ENCODE data around the gene C2orf49. TPM values are rescaled to one million over a fixed set of nuclear protein-coding genes. Genes with fewer than 3 reads are reported as not detected.

C2orf49 gene
- total and polyA plus RNA-seq, 2 donors (not counting 3 experiments of a cell fraction or from before 2014, with no cell fraction given) = 4.6 to 15.0 TPM

DNA sequence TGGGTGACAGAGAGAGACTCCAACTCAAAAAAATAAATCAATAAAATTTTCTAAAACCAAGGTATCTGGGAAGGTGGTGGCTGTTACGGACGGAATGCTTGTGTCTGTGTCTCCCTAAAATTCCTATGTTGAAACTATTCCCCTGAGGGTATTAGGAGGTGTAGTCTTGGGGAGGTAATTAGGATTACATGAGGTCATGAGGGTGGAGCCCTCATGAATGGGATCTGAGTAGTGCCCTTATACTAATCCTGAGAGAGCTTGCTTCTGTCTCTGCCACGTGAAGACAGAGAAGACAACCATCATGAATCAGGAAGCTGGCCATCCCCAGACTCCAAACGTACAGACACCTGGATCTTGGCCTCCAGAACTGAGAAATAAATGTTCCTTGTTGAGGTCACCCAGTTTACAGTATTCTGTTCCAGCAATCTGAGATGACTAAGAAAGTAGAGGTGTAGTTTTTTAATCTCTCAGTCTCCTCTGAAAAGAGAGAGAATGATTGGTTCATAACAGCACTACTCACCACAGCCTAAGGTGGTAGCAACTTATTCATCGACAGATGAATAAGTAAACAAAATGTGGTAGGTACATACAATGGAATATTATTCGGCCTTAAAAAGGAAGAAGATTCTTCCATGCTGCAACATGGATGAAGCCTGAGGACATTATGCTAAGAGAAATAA, 46.2 kb upstream of the C2orf49 start:
- no peaks in the 10 kb centered on the region for H3K27me3 ChIP-seq (ENCODE audit: control insufficient read depth in 2 of 2, insufficient read depth in 2 of 2, low read length in 2 of 2)
- H4K20me1 ChIP-seq (replicated peaks; ENCODE audit: control insufficient read depth, extremely low read depth, insufficient read depth, low read length) = no peaks in the 10 kb centered on the region
- H3K4me3 ChIP-seq (replicated peaks in 1 of 3; ENCODE audit: insufficient read depth in 1 of 3, low read depth in 1 of 3, low read length in 3 of 3) = no peak overlapping the region
- H2AFZ ChIP-seq (ENCODE audit: low read depth, low read length) = no peak overlapping the region
- ChIA-PET CTCF (no interaction called here), POLR2A (no interaction called here)
- intact Hi-C loops (cut with micrococcal nuclease) = no loop called here
- no peak for DNase-seq (ENCODE audit: low read depth, low spot score)
- dilution Hi-C loops (cut with MboI; ENCODE audit: extremely low pct_ligation_motif_present, low sequenced_read_pairs) = no loop called here
- H3K9me1 ChIP-seq (replicated peaks; ENCODE audit: control insufficient read depth, extremely low read depth, insufficient read depth, low read length) = no peaks in the 10 kb centered on the region
- peaks cover 11% of the 10 kb centered on the region in 2 experiments for H3K36me3 ChIP-seq (ENCODE audit: control insufficient read depth in 2 of 2, extremely low read depth in 1 of 2, insufficient read depth in 2 of 2, low read length in 2 of 2)
- no TSS peak for BruUV-seq (replicated peaks)
- H3K9ac ChIP-seq (replicated peaks; ENCODE audit: extremely low read depth, insufficient read depth, low read length) = no peak overlapping the region
- H3K27ac ChIP-seq (ENCODE audit: insufficient read depth, low read depth, low read length) = no peak overlapping the region
- no peaks in the 10 kb centered on the region for H3K4me1 ChIP-seq (ENCODE audit: control insufficient read depth, extremely low read depth, insufficient read depth, low read length)
- TF ChIP-seq MYC (IDR thresholded peaks at IDR 0.05; ENCODE audit: low read depth, low read length) (no peak), JUN (IDR thresholded peaks at IDR 0.05; ENCODE audit: borderline replicate concordance, insufficient read depth, insufficient read length, low read depth) (no peak), POLR2AphosphoS5 (IDR thresholded peaks at IDR 0.05; ENCODE audit: insufficient read depth, low read depth, low read length) (no peak), EZH2 (IDR thresholded peaks at IDR 0.05; ENCODE audit: borderline replicate concordance, low read depth, low read length, severe bottlenecking) (no peak)
- TF ChIP-seq, protein P1, sequence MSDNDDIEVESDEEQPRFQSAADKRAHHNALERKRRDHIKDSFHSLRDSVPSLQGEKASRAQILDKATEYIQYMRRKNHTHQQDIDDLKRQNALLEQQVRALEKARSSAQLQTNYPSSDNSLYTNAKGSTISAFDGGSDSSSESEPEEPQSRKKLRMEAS (IDR thresholded peaks at IDR 0.05; ENCODE audit: insufficient read depth, insufficient read length) = no peak
- H3K9me3 ChIP-seq (replicated peaks; ENCODE audit: control insufficient read depth, insufficient read depth, low read length) = no peaks in the 10 kb centered on the region
- peaks cover 3% of the 10 kb centered on the region for H3K79me2 ChIP-seq (ENCODE audit: control insufficient read depth, insufficient read depth, low read length)
- H3K4me2 ChIP-seq (ENCODE audit: insufficient read depth, low read length) = no peak overlapping the region
- FAIRE-seq = no peak

- Histone ChIP-seq H3K4me3 (replicated peaks in 1 of 3; ENCODE audit: insufficient read depth in 1 of 3, low read depth in 1 of 3, low read length in 3 of 3) (no peak overlapping the region), H4K20me1 (replicated peaks; ENCODE audit: control insufficient read depth, extremely low read depth, insufficient read depth, low read length) (no peaks in the 10 kb centered on the region), H3K9ac (replicated peaks; ENCODE audit: extremely low read depth, insufficient read depth, low read length) (no peak overlapping the region), H3K27ac (ENCODE audit: insufficient read depth, low read depth, low read length) (no peak overlapping the region), H3K36me3 (ENCODE audit: control insufficient read depth in 2 of 2, extremely low read depth in 1 of 2, insufficient read depth in 2 of 2, low read length in 2 of 2) (peaks cover 8 to 12% of the 10 kb centered on the region in 2 experiments), H3K79me2 (ENCODE audit: control insufficient read depth, insufficient read depth, low read length) (peaks cover 3% of the 10 kb centered on the region), H3K4me2 (ENCODE audit: insufficient read depth, low read length) (no peak overlapping the region), H2AFZ (ENCODE audit: low read depth, low read length) (no peak overlapping the region), H3K27me3 (ENCODE audit: control insufficient read depth in 2 of 2, insufficient read depth in 2 of 2, low read length in 2 of 2) (no peaks in the 10 kb centered on the region), H3K9me3 (replicated peaks; ENCODE audit: control insufficient read depth, insufficient read depth, low read length) (no peaks in the 10 kb centered on the region), H3K4me1 (ENCODE audit: control insufficient read depth, extremely low read depth, insufficient read depth, low read length) (no peaks in the 10 kb centered on the region), H3K9me1 (replicated peaks; ENCODE audit: control insufficient read depth, extremely low read depth, insufficient read depth, low read length) (no peaks in the 10 kb centered on the region)
- POLR2A ChIA-PET = no interaction called here
- FAIRE-seq (no peak), DNase-seq (ENCODE audit: low read depth, low spot score) (no peak)
- dilution Hi-C loops (cut with MboI; ENCODE audit: extremely low pct_ligation_motif_present, low sequenced_read_pairs) (no loop called here), intact Hi-C loops (cut with micrococcal nuclease) (no loop called here)
- CTCF ChIA-PET = interaction anchor here (1.5 to 1.7 kb wide), 2 partner anchors 33 to 48 kb away, joined by 4 to 6 read pairs; no protein-coding TSS in a partner anchor
- no peak for TF ChIP-seq GATA2 (IDR thresholded peaks at IDR 0.05; ENCODE audit: insufficient read depth, insufficient read length, low read depth, low read length)
- TF ChIP-seq CTCF (IDR thresholded peaks at IDR 0.05; ENCODE audit: extremely low read depth in 1 of 2, insufficient read depth in 1 of 2, low read depth in 1 of 2, low read length in 2 of 2) = no peak
- TF ChIP-seq MYC (IDR thresholded peaks at IDR 0.05; ENCODE audit: low read depth, low read length) = no peak
- no peak for TF ChIP-seq JUN (IDR thresholded peaks at IDR 0.05; ENCODE audit: borderline replicate concordance, insufficient read depth, insufficient read length, low read depth)
- TF ChIP-seq, protein P1 (IDR thresholded peaks at IDR 0.05; ENCODE audit: insufficient read depth, insufficient read length) = no peak
- TF ChIP-seq POLR2A (IDR thresholded peaks at IDR 0.05; ENCODE audit: low read depth, low read length) = no peak
- TF ChIP-seq POLR2AphosphoS5 (IDR thresholded peaks at IDR 0.05; ENCODE audit: insufficient read depth, low read depth, low read length) = no peak
- no TSS peak for BruUV-seq (replicated peaks)
These were observed 45.4 kb upstream of the C2orf49 start for GRCh38 chr2:105291981-105292380.

All from endothelial cell of umbilical vein (primary cell).